OCI-LY1 (cell line): Measurements from ENCODE around the gene PRRT1.

Source experiments
- CTCF ChIP-seq: fragments of 200-600 bp; sonication (generic), shearing (Covaris generic); IDR thresholded peaks from 2 replicates; pipeline ENCODE4 v1.5.1; 2017; ENCODE audit warnings: mild to moderate bottlenecking, antibody characterized with exemption, low read length, moderate library complexity, mixed read lengths
- EZH2 ChIP-seq: fragments of 200-600 bp; sonication (generic), shearing (Covaris generic); IDR thresholded peaks from 2 replicates; pipeline ENCODE4 v1.8.0; 2017; ENCODE audit warnings: borderline replicate concordance, mixed run types, mild to moderate bottlenecking, antibody characterized with exemption, low read length, moderate library complexity, mixed read lengths

GRCh38 chr6:32200711-32201475 lies 49.2 kb upstream of the PRRT1 start:
- no peak for TF ChIP-seq EZH2
- TF ChIP-seq CTCF, result no peak
